Caco-2 (cell line): ENCODE data around the gene ILF2. TPM values are rescaled to one million over a fixed set of nuclear protein-coding genes. Genes with fewer than 3 reads are reported as not detected.

Experiments
- BruUV-seq: library from RNA; stranded (reverse); fragments of 400-500 nt; replicated peaks from 2 replicates; lab custom pipeline; 2021; lab: Mats Ljungman, UMichigan
- CTCF ChIA-PET: fragments of 300-600 bp; sonication (Branson Sonifier 250); formaldehyde crosslinking; loops from one replicate; lab custom pipeline; 2022; ENCODE audit warnings: antibody characterized with exemption; lab: Charles Lee
- POLR2A ChIA-PET: fragments of 300-600 bp; sonication (Branson Sonifier 250); formaldehyde crosslinking; loops from one replicate; lab custom pipeline; 2022; ENCODE audit warnings: antibody characterized with exemption; lab: Charles Lee
- DNase-seq, 2 experiments: peaks; one replicate each; pipeline versions ENCODE4 v3.0.0 to v3.0.0-alpha.2; 2020 to 2022
- H3K27me3 ChIP-seq: replicated peaks from 2 replicates; pipeline ENCODE4 v1.6.0; 2011; ENCODE audit warnings: low read length; ENCODE audit not compliant: control insufficient read depth, insufficient read depth
- H3K36me3 ChIP-seq: 2 replicates; pipeline ENCODE4 v1.5.1; 2011; ENCODE audit warnings: low read length; ENCODE audit not compliant: control insufficient read depth, insufficient read depth
- H3K4me1 ChIP-seq: fragments of 250-450 bp; sonication (Bioruptor Pico); 2 replicates; pipeline ENCODE4 v1.5.1; 2020; ENCODE audit warnings: mild to moderate bottlenecking
- H3K4me3 ChIP-seq: 2 replicates; pipeline ENCODE4 v1.5.1; 2011; ENCODE audit warnings: low read depth, mild to moderate bottlenecking, control low read depth, low read length
- H3K9me3 ChIP-seq: fragments of 250-450 bp; sonication (Bioruptor Pico); 2 replicates; pipeline ENCODE4 v1.5.1; 2020; ENCODE audit warnings: mild to moderate bottlenecking, moderate library complexity
- H3K27ac Mint-ChIP-seq: one replicate; pipeline ENCODE4 v1.8.0; 2022; ENCODE audit warnings: mixed read lengths; ENCODE audit not compliant: unreplicated experiment
- H3K27me3 Mint-ChIP-seq: one replicate; pipeline ENCODE4 v1.8.0; 2022; ENCODE audit warnings: mixed read lengths; ENCODE audit not compliant: insufficient read depth, unreplicated experiment
- H3K36me3 Mint-ChIP-seq: one replicate; pipeline ENCODE4 v1.8.0; 2022; ENCODE audit warnings: mild to moderate bottlenecking, mixed read lengths; ENCODE audit not compliant: insufficient read depth, unreplicated experiment
- H3K4me1 Mint-ChIP-seq: one replicate; pipeline ENCODE4 v1.8.0; 2022; ENCODE audit warnings: low read depth, mixed read lengths; ENCODE audit not compliant: unreplicated experiment
- H3K4me3 Mint-ChIP-seq: one replicate; pipeline ENCODE4 v1.8.0; 2022; ENCODE audit warnings: mild to moderate bottlenecking, moderate library complexity, mixed read lengths; ENCODE audit not compliant: unreplicated experiment
- H3K9me3 Mint-ChIP-seq: one replicate; pipeline ENCODE4 v1.8.0; 2022; ENCODE audit warnings: mixed read lengths; ENCODE audit not compliant: unreplicated experiment
- intact Hi-C: fragments of 100-400 bp; cut with micrococcal nuclease; formaldehyde crosslinking; loops from one replicate; pipeline ENCODE4 v1.10.0; 2022; ENCODE audit not compliant: unreplicated experiment
- total RNA-seq: library from RNA; stranded (reverse); gene quantifications from 2 replicates; pipeline ENCODE4 v1.2.3, GENCODE V29; 2022
- TF ChIP-seq, protein P1 (sequence below), 2 experiments: fragments of 200-600 bp in 1 of 2; IDR thresholded peaks; 1 replicate in 1 of 2; 2 replicates in 1 of 2; pipeline versions ENCODE4 v1.5.1 to v1.8.0; 2011 to 2022; ENCODE audit warnings: antibody characterized with exemption in 1 of 2, control low read depth in 1 of 2, inconsistent platforms in 1 of 2, low read depth in 1 of 2, low read length in 1 of 2, mild to moderate bottlenecking in 1 of 2, moderate library complexity in 1 of 2; ENCODE audit not compliant: insufficient read depth in 1 of 2, severe bottlenecking in 1 of 2, unreplicated experiment in 1 of 2

Gene ILF2
- total RNA-seq, 1 experiment from 2014 or later: 287 TPM

DNA sequence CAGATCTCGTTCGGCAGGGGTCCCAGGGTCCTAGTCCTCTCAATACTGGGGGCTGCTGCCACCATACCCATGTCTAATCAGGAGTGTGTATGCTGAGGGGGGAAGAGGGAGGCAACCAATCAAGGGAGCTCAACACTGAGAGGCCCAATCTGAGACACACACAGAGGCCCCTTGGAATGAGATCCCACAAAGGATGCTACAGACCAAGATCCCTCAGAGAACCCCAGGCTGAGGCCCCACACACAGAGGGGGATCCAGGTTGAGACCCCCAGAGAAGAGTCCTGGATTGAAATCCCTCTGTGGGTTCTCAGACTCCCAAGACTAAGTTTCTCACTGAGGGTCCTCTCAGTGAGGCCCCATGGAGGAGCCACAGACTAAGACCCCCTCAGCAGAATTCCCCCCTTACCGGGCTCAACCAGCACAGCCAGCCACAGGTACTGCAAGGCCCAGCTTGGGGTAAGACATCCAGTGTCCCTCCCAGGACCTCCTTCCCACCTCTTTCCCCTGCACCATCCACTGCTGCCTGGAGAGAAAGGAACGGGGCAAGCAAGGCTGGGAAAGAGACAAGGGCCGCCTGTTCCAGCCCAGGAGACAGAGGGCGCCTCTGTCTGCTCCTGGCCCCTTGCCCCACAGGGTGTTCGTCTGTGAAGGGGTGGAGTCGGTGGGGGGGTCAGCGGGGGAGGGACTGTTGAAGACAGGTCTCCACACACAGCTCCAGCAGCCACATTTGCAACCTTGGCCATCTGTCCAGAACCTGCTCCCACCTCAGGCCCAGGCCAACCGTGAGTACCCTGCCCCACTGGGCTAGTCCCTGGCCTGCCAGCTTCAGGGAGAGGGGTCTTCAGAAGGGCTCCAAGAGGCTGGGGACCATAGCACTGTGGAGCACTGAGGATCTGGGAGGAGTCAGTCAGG lies 42.8 kb downstream of the ILF2 start, which contains the start of gene S100A1:
S100A1 (plus strand) TSS at position 720 of the 912 bp plus-strand sequence. CDS start 2,088 bp downstream, outside the sequence.
- Mint-ChIP-seq H3K36me3 (peaks cover 47% of the 10 kb centered on the region), H3K4me3 (peak within 1 kb of the TSS; percentile 93), H3K27ac (peak within 1 kb of the TSS; percentile 89), H3K27me3 (no peaks in the 10 kb centered on the region), H3K4me1 (peaks cover 35% of the 10 kb centered on the region), H3K9me3 (peaks cover 3% of the 10 kb centered on the region)
- no TSS peak for BruUV-seq
- Histone ChIP-seq H3K27me3 (no peaks in the 10 kb centered on the region), H3K4me3 (peak within 1 kb of the TSS; percentile 62), H3K4me1 (peaks cover 42% of the 10 kb centered on the region), H3K36me3 (no peaks in the 10 kb centered on the region), H3K9me3 (no peaks in the 10 kb centered on the region)
- no peak for DNase-seq
- ChIA-PET POLR2A (interaction anchor here (0.6 to 2.4 kb wide), 21 partner anchors 11 to 335 kb away, joined by 3 to 43 read pairs (median 7); partner anchors contain the start of genes S100A14, S100A16, S100A2 and S100A4), CTCF (interaction anchor here (0.7 to 3.1 kb wide), 32 partner anchors 11 to 148 kb away, joined by 3 to 56 read pairs (median 5); partner anchors contain the start of genes INTS3, NPR1, S100A14 and S100A16)
- TF ChIP-seq, protein P1, sequence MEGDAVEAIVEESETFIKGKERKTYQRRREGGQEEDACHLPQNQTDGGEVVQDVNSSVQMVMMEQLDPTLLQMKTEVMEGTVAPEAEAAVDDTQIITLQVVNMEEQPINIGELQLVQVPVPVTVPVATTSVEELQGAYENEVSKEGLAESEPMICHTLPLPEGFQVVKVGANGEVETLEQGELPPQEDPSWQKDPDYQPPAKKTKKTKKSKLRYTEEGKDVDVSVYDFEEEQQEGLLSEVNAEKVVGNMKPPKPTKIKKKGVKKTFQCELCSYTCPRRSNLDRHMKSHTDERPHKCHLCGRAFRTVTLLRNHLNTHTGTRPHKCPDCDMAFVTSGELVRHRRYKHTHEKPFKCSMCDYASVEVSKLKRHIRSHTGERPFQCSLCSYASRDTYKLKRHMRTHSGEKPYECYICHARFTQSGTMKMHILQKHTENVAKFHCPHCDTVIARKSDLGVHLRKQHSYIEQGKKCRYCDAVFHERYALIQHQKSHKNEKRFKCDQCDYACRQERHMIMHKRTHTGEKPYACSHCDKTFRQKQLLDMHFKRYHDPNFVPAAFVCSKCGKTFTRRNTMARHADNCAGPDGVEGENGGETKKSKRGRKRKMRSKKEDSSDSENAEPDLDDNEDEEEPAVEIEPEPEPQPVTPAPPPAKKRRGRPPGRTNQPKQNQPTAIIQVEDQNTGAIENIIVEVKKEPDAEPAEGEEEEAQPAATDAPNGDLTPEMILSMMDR (IDR thresholded peaks at IDR 0.05; ENCODE audit: insufficient read depth in 1 of 2, low read depth in 1 of 2, low read length in 1 of 2, severe bottlenecking in 1 of 2, unreplicated experiment in 1 of 2): peak in 1 of 2 experiments; percentile 78
- intact Hi-C loops: loop anchor here (1.0 to 2.0 kb wide), 4 partner anchors 15 to 117 kb away; partner anchors contain the start of gene S100A16

DNA sequence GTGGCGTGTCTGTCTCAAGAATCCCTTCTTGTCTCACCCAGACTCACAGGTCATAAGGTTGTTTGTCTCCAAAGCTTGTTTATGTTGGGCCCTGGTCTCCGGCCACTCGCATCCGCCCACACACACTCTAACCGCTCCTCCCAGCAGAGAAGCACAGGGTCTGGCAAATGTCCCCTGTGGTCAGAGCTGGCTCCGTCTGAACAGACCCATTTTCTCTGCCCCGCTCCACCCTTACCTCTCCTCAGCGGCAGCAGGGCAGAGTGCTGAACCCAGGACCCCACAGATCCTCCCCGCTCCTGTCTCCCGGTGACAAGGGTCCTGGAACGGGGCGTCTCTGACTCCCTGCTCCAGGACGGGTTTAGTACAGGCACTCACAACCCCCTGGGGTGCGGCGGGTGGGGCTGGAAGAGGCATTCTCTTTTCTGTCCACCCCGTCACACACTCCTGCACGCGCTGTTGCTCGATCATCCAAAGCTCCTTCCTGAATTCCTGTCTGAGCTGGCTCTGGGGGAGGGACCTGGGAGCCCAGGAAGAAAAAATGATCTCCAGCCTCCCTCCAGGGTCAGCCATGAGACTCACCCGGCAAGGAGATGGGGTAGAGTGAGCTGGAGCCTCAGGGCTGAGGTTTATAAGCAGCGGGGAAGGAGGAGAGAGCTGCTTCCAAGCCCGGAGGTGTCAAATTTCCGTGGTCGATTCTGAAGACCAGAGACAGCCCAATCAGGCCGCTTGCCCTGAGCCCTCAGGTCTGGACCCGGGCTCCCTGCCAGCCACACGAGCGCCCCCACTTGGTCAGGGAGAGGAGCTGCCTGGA lies 43.7 kb downstream of the ILF2 start, which contains the start of gene S100A13:
S100A13 (minus strand) TSS at position 602 of the 811 bp plus-strand sequence. CDS start 1,033 bp downstream, outside the sequence.
- Mint-ChIP-seq H3K9me3 (no peaks in the 10 kb centered on the region), H3K4me1 (peaks cover 35% of the 10 kb centered on the region), H3K4me3 (peak within 1 kb of the TSS; percentile 93), H3K36me3 (peaks cover 56% of the 10 kb centered on the region), H3K27me3 (no peaks in the 10 kb centered on the region), H3K27ac (peak within 1 kb of the TSS; percentile 89)
- H3K36me3 ChIP-seq: no peaks in the 10 kb centered on the region
- ChIA-PET POLR2A (interaction anchor here (0.5 to 2.4 kb wide), 22 partner anchors 10 to 336 kb away, joined by 3 to 43 read pairs (median 6); partner anchors contain the start of genes S100A14, S100A16, S100A2 and S100A4), CTCF (interaction anchor here (0.6 to 3.1 kb wide), 36 partner anchors 10 to 898 kb away, joined by 3 to 56 read pairs (median 5); partner anchors contain the start of genes INTS3, NPR1, S100A14 and S100A16)
- DNase-seq: peak; percentile 92 to 94
- BruUV-seq: TSS peak; percentile 63
- no peaks in the 10 kb centered on the region for H3K27me3 ChIP-seq
- H3K9me3 ChIP-seq: no peaks in the 10 kb centered on the region
- H3K4me1 ChIP-seq: peaks cover 42% of the 10 kb centered on the region
- TF ChIP-seq, protein P1 (IDR thresholded peaks at IDR 0.05; ENCODE audit: insufficient read depth in 1 of 2, low read depth in 1 of 2, low read length in 1 of 2, severe bottlenecking in 1 of 2, unreplicated experiment in 1 of 2): peak in 1 of 2 experiments; percentile 87
- intact Hi-C loops: loop anchor here (1.0 to 2.0 kb wide), 4 partner anchors 14 to 116 kb away; partner anchors contain the start of gene S100A16
- peak within 1 kb of the TSS; percentile 62 for H3K4me3 ChIP-seq
